ENCODE results near the gene SLC25A29.

DNA sequence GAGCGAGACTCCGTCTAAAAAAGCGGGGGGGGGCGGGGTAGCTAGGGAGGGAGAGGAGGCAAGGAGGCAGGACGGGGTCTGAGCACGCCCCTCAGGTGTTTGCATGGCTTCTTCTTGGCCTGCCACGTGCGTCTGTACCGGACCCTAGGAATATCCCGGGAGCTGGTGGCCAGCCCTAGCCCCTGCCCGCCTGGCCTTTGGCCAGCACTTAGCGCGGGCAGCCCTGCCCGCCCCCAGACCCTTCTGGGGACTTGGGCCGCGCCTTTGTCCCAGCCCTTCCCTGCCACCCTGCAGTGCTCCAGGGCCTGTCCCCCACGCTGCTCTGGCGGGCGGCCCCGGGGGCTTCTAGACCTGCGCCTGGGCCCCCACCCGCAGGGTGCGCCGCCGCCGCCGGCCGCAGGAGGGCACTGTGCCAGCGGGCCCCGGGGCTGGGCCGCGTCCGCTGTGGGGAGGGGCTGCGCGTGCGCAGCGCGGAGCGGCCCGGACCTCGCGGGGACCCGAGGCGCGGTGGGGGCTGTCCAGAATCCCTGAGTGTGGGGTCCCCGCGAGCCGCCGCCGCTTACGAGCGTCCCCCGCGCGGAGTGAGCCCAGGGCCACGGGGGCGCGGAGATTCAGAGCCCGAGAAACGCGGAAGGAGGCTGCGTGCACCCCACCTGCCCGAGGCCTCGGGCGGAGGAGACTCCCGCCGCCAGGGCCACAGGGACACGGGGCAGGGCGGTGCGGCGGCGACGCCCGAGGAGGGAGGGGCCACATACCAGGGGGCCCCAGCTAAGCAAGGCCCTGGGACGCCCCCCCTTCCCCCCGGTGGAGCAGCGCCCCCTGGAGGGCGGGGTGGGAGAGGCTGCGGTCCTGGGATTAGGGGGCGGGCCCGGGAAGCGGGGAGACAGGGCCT, 21.0 kb downstream of the SLC25A29 start:
- TF ChIP-seq RBFOX2 (IDR thresholded peaks at IDR 0.05; ENCODE audit: low read depth, low read length) (peak; percentile 93), MAFK (conservative IDR thresholded peaks at IDR 0.05 in 1 of 2, IDR thresholded peaks at IDR 0.05 in 1 of 2; ENCODE audit: low read length in 2 of 2) (no peak), EED (CRISPR knock-in tag; IDR thresholded peaks at IDR 0.05) (no peak; the same call in 1 of the 2 replicates), TARDBP (CRISPR knock-in tag; IDR thresholded peaks at IDR 0.05) (no peak; the same call in 1 of the 2 replicates)
